Thoracic aorta (tissue), 2 donors: Measurements from ENCODE around the gene SUFU. TPM values are rescaled to one million over a fixed set of nuclear protein-coding genes. Genes with fewer than 3 reads are reported as not detected.

Source experiments
- ATAC-seq: fragments of 150-250 bp; one replicate; pipeline ENCODE4 v1.8.0; 2017; ENCODE audit warnings: low read depth; ENCODE audit not compliant: insufficient number of reproducible peaks, low FRiP score
- DNase-seq: peaks from one replicate; pipeline ENCODE4 v3.0.0-alpha.2; 2020; ENCODE audit warnings: low spot score
- H3K27ac ChIP-seq, 2 donors: fragments of 200-600 bp; sonication (generic); 1 replicate in 1 of 2; 2 replicates in 1 of 2; pipeline ENCODE4 v1.5.1; 2016; ENCODE audit warnings: mild to moderate bottlenecking in 2 of 2, moderate library complexity in 2 of 2
- H3K27me3 ChIP-seq: fragments of 200-600 bp; sonication (generic); replicated peaks from 2 replicates; pipeline ENCODE4 v1.6.0; 2016; ENCODE audit warnings: mild to moderate bottlenecking; ENCODE audit not compliant: insufficient read depth
- H3K36me3 ChIP-seq: fragments of 200-600 bp; sonication (generic); one replicate; pipeline ENCODE4 v1.5.1; 2016
- H3K4me1 ChIP-seq, 2 donors: fragments of 200-600 bp; sonication (generic); 1 replicate in 1 of 2; 2 replicates in 1 of 2; pipeline versions ENCODE4 v1.5.1 to v1.6.0; 2016; ENCODE audit warnings: low read depth in 2 of 2, mild to moderate bottlenecking in 1 of 2; ENCODE audit not compliant: control insufficient read depth in 1 of 2
- H3K4me3 ChIP-seq: fragments of 200-600 bp; sonication (generic); 2 replicates; pipeline ENCODE4 v1.5.1; 2016; ENCODE audit warnings: mild to moderate bottlenecking
- H3K9me3 ChIP-seq: fragments of 200-600 bp; sonication (generic); 2 replicates; pipeline ENCODE4 v1.5.1; 2016
- total RNA-seq, 2 donors: library from RNA; depleted of rRNA; stranded (reverse); fragments of >200 nt; gene quantifications; one replicate each; pipeline versions ENCODE4 v1.1.0 to v1.2.3, GENCODE V29; 2016
- TF ChIP-seq, protein P1 (sequence below): fragments of 200-600 bp; sonication (generic); IDR thresholded peaks from one replicate; pipeline ENCODE4 v1.5.1; 2019; ENCODE audit warnings: antibody characterized with exemption

The SUFU gene
- total RNA-seq, 2 donors from 2014 or later = 4.6 to 7.6 TPM

GRCh38 chr10:102621443-102622325, 117.9 kb downstream of the SUFU start:
- Histone ChIP-seq H3K4me1 (peaks cover 50 to 78% of the 10 kb centered on the region in 2 donors), H3K36me3 (peaks cover 14% of the 10 kb centered on the region), H3K27ac (peak overlapping the region; percentile 92 to 98), H3K4me3 (peak overlapping the region; percentile 21), H3K9me3 (no peaks in the 10 kb centered on the region), H3K27me3 (no peaks in the 10 kb centered on the region)
- no peak for DNase-seq
- TF ChIP-seq, protein P1, sequence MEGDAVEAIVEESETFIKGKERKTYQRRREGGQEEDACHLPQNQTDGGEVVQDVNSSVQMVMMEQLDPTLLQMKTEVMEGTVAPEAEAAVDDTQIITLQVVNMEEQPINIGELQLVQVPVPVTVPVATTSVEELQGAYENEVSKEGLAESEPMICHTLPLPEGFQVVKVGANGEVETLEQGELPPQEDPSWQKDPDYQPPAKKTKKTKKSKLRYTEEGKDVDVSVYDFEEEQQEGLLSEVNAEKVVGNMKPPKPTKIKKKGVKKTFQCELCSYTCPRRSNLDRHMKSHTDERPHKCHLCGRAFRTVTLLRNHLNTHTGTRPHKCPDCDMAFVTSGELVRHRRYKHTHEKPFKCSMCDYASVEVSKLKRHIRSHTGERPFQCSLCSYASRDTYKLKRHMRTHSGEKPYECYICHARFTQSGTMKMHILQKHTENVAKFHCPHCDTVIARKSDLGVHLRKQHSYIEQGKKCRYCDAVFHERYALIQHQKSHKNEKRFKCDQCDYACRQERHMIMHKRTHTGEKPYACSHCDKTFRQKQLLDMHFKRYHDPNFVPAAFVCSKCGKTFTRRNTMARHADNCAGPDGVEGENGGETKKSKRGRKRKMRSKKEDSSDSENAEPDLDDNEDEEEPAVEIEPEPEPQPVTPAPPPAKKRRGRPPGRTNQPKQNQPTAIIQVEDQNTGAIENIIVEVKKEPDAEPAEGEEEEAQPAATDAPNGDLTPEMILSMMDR = no peak
- no peak for ATAC-seq

DNA sequence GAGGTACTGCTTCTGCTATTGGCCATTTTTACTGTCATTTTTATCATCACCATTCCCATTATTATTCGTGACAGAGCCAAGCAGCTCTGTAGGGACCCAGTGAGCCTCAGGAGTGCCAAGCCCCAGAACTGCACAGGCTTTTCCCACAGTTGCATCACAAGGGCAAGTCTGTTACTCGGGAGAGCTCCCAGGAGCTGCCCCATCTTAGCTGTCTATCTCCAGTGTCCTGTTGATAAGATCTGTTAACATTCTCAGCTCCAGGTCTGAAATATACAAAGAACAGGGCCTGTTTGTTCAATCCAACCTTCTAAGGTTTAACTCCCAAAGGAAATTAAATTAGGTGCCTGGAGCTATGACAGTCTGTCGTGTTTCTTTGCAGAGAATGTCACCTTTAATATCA, 120.3 kb downstream of the SUFU start:
- no peak for ATAC-seq
- no peaks in the 10 kb centered on the region for H3K27me3 ChIP-seq
- TF ChIP-seq, protein P1 = no peak
- H3K36me3 ChIP-seq = no peaks in the 10 kb centered on the region
- peak overlapping the region; percentile 92 to 98 for H3K27ac ChIP-seq
- no peak for DNase-seq
- H3K4me3 ChIP-seq = no peak overlapping the region
- no peaks in the 10 kb centered on the region for H3K9me3 ChIP-seq
- H3K4me1 ChIP-seq = peaks cover 73 to 100% of the 10 kb centered on the region in 2 donors

- H3K9me3 ChIP-seq = no peaks in the 10 kb centered on the region
- H3K27me3 ChIP-seq = no peaks in the 10 kb centered on the region
- peaks cover 67 to 100% of the 10 kb centered on the region in 2 donors for H3K4me1 ChIP-seq
- H3K36me3 ChIP-seq = no peaks in the 10 kb centered on the region
- ATAC-seq (no peak), DNase-seq (no peak)
- TF ChIP-seq, protein P1 = no peak
- no peak overlapping the region for H3K4me3 ChIP-seq
- peak overlapping the region; percentile 92 to 98 for H3K27ac ChIP-seq
Observed at GRCh38 chr10:102624751-102625645, 121.2 kb downstream of the SUFU start.

- Histone ChIP-seq H3K9me3 (no peaks in the 10 kb centered on the region), H3K36me3 (peaks cover 4% of the 10 kb centered on the region), H3K27ac (peak overlapping the region; percentile 92 to 98), H3K4me3 (no peak overlapping the region), H3K4me1 (peaks cover 56 to 88% of the 10 kb centered on the region in 2 donors), H3K27me3 (no peaks in the 10 kb centered on the region)
- TF ChIP-seq, protein P1 = no peak
- DNase-seq = no peak
- ATAC-seq = no peak
Observed at GRCh38 chr10:102626026-102626685, 122.4 kb downstream of the SUFU start.
